Activated CD4-positive, alpha-beta T cell treated with anti-CD3 and anti-CD28 coated beads, Interleukin-2, amount 50 U/mL, for 16 hours (primary cell): Measurements from ENCODE around the gene SAE1.
A peak's percentile ranks its signal among the peaks of the same experiment; 100 is the strongest.

Source experiments
- DNase-seq: peaks from one replicate; pipeline ENCODE4 v3.0.0-alpha.2; 2020

The SAE1 gene

DNA sequence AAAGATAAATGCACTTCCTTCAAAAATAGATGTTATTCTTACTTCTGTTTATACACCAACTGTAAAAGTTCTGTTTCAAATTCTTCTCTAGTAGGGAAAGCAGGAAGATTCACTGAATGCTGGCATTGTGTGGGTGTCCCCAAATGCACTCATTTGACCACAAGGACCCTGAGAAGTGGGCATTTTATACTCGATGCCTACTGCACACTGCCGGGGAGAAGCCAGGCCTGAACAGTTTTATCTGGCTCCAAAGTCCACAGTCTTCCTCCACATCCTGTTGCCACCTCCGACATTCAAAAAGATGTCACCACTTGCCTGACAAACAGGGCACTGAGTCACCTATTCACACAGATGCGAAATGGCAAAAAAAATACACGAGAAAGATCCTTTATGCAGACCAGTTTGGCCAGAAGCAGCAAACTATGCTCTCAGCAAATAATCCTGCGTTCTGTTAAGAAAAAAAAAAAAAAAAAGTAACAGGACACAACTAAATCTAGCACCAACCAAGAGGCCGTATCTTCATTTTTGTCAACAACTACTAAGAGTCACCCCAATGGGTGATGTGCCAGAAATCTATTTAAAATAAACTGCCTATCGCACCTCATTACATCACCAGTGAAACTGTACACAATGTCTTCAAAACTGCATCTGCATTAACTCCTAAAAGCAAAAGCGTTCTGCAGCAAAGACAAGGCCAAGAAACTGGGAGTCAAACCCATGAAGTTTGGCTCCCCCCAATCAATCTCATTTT is 23.3 kb upstream of the SAE1 start:
- DNase-seq, result peak; percentile 76

DNA sequence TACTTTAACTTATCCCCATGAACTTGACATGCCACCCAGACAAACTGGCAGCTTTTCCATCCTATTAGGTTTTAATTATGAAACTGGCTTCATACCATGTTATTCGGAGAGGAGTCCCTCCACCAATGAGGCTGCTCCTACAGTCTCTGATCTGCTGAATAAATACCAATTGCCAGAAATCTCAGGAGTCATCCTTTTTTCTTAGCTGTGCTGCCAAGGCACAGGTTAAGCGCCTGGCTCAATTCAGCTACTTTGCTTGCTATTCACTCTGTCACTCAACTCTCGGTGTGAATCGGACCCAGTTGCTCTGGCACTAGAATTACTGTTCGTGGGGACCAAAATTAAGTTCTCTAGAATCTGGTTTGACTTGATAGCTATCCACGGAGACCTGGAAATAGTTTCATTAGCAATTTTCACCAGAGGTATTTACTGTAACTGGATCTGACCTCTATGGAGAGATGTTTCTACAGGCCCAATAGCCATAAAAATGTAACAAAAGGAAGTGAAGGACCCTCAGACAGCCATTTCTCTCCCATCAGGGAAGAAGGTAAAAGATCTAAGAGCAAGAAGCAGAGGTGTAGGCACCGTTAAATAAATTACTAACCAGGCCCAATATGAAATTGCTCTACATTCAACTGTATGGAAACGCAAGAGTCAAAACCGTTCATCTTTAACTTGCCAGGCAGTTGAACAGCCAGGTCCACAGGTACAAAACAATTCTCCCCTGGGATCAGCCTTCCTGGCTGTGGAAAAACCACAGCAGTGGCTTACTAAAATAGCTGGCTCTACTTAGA is 22.5 kb upstream of the SAE1 start:
- peak; percentile 45 for DNase-seq

DNA sequence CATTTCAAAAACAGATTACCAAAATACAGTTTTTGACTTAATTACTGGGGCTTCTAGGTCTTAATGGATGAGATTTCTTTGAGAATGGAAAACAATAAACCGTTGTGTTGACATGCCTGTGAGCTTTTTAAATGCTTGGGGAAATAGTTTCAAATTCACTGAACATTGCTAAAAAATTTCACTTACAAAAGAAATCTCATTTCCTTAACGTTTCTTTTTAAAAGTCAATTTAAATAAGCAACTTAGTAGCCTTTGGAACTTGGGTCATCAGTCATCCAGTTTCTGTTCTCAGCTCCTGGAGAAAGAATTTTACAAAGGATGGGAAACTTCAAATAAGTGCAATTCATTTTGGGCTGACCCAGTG is 21.5 kb upstream of the SAE1 start:
- no peak for DNase-seq

DNA sequence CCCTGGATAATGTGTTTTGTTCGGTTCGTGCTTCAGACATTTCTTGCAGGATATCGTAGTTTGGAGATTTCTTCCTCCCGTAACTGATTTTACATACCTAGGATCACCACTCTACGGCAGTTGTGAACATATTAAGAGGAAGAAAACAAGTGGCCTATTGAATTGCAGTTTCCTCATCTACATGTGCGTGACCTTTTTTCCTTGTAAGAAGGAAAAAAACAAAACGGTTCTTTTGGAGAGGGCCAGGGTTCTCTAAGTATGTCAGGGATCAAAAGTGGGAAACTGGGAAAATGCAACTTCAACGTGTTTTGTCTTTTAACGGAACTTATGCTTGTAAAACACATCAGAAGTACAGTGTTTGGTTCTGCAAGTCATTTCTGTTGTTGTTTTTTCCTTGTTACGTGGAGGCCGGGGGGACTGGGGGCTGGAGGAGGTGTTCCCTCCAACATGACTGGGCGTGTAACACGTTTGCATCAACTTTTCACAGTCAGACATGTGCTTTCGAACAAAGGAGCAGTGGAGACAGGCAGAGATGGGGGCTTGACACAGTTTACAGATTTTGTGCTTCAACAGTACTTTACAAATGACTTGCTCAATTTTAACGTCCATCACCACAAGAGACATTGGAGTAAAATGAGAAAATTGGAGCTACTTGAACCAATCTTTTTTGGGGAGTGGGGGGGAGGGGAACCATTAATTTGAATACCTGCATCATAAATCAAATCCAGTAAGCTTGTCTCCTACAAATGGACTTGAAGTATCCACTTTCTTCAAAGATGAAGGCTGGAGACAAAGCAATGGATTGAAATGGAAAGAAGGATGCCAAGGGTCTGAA is 20.9 kb upstream of the SAE1 start:
- DNase-seq, result peak; percentile 90

DNA sequence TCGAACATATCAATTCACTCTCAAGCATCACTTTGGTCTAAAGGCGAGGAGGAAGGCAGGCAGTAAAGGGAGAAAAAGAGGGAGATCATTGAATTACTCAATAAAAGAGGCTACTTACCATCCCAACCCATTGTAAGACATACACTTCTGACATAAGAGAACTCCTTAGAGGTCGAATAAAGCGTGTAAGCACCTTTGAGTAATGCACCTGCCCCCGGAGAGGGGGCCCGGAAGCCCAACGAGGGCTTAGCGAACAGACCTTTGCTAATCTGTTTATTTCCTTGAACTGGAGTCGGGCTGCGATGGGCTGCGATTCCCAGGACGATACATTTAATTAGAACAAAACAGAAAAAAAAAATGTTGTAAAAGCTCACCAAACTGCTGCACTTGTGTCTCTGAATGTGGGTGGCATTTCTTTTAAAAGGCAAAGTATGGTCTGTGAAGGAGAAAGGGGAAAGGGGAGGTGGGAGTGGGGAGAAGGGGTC is 20.1 kb upstream of the SAE1 start:
- DNase-seq, result peak; percentile 64

DNA sequence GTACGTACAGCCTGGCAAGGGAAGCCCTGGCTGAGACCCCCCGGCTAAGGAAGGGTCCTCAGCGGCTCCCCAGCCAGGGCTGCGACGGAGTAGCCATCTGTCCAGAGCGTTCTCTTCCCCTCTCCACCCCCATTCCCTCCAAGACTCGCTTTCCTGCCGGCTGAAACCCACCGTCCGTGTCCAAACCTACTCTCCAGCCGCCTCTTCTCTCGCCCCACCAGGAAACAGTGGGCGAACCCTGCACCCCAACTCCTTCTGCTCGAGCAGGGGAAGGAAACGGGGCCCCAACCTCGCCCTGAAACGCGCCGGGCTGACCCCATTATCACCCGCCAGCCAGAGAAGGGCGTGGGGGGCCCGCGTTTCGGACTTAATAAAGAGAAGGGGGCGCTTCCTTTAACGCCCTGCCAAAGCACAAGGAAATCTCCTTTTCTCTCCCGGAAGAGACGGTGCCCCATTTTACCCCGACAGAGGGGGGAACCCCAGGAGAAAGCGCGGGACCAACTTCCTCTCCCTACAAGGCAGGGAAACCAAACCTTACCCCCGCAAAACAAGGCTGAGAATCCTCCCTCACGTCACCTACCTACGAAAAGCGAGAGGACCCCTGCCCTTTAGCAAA is 19.5 kb upstream of the SAE1 start:
- peak; percentile 59 for DNase-seq

DNA sequence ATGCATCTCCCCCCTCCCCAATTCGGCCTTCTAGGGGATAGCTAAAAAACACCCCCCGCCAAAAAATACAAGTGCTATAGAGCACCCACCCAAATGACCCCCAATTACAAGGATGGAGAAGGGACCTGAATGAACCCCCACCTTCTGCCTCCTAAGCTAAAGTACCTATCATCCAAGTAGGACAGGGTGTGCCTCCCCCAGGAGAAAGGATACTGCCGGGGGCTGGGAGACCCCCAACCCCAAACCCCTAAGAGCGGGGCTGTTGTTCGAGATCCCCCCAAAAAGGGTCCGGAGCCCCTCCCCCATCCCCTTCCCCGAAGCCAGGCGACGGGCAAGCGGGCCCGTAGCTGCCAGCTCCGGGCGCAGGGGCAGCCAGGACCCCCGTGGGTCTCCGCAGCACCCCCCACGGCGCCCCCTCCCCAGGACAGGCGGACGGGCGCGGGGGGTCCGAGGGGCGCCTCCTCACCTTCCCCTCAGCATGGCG is 18.9 kb upstream of the SAE1 start:
- DNase-seq, result no peak

DNA sequence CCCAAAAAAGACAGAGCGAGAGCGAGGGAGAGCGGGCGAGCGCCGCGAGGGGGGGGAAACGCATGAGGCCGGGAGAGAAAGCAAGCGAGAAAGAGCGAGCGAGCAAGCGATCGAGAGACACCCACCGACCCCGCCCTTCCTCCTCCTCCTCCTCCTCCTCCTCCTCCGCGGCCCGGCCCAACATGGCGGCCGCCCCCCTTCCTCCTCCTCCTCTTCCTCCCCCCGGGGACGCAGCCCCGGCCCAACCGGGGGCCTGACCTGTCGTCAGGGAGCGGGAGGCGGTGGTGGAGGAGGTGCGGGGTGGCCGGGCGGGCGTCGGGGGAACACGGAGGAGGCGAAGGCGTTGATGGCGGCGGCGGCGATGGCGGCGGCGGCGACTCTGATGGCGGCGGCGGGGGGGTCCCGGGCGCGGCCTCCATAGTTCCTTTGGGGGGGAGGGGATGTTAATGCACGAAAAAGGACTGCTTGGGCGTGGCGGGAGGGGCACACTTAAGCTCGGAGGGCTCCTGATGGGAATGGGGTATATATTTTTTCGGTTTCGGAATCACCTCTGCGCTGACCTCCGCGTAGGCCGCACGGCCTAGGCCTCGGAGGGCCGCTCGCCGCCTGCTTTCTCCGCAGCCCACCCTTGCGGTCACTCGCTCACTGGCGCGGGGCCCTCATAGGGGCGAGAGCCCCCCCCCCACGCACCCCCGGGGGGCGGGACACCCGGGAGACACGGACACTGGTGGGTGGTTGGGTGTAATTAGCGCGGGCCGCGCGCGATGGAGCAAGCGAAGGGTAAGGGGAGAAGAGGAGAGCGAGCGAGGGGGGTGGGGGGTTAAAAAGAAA is 18.3 kb upstream of the SAE1 start:
- peak; percentile 93 for DNase-seq

DNA sequence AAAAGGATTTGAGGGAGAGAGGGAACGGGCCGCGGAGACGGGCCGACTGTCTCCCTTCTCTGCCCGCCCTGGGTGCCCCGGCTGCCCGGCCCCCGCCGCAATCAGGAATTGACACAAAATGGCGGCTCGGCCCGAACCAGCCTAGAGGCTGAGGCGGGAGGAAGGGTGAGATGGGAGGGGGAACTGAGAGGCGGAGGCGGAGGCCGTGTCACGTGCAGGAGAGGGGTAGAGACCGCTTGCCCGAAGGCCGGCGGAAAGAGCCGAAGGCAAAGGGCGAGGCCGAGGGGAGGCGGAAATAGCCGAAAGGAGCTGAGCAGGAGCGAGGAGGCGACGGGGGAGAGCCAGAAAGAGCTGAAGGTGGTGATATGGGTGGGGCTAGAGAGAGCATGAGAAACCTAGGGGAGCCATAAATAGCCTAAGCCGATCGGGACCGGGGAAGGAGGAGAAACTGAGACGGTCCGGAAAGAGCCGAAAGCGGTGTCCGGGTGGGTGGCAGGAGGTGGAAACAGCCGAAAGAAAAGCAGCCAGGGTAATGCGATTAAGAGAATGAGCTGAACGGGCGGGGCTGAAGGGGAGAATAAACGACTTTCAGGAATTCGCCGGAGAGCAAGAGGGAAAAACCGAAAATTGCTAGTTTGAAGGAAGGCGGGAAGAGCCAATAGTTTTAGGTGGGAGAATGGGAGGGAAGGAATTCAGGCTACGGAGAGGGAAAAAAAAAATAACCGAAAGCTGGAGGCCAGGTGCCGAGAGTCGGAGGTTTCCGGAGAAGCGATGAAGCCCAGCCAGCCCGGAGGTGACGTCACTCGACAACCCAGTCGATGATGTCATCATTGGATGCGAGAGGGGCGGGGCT is 17.4 kb upstream of the SAE1 start, which contains the start of gene ZC3H4:
TSS of gene ZC3H4 (minus strand) at position 780 of the 853 bp plus-strand sequence. CDS start 1,192 bp downstream, outside the sequence.
- DNase-seq, result peak; percentile 100

DNA sequence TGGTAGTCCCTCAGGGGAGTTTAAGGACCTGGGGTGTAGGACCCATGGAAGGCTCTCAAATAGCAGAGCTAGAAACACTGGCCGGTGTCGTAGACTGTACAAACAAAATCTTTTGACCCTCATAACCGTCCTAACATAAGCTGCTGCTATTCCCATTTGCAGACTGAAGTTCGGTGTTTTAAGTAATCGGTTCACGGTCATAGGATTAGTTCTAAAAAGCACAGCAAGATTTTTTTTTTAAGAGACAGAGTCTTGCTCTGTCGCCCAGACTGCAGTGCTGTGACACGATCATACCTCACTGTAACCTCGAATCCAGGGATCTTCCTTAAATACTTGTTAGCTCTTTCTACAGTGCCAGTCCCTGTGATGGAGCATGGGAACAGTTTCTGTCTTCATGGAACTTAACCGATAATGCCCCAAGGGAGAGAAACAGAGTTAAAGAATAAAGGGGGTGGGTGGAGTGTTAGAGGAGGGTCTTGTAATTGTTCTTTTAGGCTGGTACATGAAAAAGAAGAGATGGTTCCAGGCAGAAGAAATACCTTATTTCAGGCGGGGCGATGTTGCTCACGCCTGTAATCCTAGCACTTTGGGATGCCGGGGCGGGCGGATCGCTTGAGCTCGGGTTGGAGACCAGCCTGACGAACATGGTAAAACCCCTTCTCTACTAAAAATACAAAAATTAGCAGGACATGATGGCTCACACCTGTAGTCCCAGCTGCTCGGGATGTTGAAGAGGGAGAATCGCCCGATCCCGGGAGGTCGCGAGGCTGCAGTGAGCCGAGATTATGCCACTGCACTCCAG is 16.6 kb upstream of the SAE1 start:
- DNase-seq, result no peak

DNA sequence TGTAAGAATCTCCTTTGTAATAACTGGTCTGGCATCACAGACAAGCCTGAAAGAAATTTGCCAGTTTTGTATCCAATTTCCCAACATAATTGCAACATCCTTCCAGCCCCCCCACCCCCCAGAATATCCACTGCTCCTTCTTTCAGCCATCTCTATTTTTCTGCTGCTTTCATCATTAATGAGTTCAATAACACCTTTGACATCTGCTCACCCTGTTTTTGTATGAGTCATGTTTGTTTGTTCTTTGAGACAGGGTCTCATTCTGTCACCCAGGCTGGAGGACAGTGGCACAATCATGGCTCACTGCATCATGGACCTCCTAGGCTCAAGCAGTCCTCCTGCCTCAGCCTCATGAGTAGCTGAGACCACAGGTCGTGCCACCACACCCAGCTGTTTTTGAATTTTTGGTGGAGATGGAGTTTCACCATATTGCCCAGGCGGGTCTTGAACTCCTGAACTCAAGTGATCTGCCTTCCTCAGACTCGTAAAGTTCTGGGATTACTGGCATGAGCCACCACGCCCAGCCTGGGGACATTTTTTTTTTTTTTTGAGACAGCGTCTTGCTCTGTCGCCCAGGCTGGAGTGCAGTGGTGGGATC is 10.1 kb upstream of the SAE1 start:
- DNase-seq, result no peak

DNA sequence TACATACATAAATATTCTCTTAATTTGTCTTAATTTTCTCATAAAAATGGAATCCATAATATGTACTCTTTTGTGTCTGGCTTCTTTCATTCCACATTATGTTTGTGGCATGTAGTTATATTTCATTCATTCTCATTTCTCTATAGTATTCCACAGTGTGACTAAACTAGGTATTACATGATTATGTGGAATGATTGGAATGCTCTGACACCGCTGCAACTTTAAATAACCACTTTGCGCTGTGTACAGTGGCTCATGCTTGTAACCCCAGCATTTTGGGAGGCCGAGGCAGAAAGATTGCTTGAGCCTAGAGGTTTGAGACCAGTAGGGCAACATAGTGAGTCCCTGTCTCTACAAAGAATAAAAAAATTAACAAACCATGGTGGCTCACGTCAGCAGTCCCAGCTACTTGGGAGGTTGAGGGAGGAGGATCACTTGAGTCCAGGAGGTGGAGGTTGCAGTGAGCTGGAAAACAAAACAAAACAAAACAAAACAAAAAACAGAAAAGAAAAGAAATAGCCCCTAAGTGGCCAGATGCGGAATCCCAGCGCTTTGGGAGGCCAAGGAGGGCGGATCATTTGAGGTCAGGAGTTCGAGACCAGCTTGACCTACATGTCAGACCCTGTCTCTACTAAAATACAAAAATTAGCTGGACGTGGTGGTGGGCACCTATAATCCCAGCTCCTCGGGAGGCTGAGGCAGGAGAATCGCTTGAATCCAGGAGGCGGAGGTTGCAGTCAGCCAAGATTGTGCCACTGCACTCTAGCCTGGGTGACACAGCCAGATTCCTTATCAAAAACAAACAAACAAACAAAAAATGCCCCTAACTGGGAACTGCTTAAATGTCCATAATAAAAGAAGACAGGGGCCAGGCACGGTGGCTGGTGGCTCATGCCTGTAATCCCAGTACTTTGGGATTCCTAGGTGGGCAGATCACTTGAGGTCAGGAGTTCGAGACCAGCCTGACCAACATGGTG is 8.0 kb upstream of the SAE1 start:
- DNase-seq, result no peak

DNA sequence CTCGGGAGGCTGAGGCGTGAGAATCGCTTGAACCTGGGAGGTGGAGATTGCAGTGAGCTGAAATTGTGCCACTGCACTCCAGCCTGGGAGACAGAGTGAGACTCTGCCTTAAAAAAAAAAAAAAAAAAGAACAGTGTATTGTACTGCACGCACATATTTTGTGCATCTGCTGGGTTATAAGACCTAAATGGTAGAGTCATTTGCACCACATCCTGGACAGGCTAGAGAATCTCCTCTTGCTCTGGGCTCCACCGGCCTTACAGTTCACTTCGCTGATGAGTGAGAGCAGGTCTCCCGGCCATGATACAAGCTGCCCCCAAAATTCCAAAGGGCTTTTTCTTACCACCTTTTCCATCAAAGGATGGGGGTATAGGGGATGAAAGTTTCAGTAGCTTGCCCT is 7.2 kb upstream of the SAE1 start:
- no peak for DNase-seq

DNA sequence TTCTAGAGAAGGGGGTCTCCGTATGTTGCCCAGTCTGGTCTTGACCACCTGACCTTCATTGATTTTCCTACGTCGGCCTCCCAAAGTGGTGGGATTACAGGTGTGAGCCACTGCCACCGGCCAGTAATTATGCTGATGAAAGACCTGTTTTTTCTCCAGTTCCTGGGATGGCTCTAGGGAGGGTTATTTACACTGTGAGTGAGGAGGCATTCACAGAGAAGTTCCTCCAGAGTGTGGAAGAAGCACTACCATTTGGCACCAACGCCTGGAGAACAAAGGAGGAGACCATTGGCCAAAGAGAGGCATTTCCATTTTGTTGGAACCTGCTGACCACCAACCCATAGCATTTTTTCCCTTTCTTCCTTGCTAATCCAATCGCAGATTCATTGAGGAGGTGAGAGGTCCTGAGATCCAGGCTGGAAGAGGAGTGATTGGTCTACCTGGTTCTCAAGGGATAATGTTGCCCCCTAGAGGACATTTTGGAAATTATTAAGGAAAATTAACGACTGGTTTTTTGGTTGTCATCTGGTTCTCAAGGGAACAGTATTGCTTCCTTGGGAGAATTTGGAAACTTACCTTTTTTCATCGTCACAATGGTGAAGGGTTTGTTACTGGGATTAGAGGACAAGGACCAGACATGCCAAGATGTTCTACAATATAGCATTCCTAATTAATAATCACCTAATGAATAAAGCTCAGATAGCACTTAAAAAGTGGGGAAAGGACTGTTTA is 5.5 kb upstream of the SAE1 start:
- peak; percentile 59 for DNase-seq

DNA sequence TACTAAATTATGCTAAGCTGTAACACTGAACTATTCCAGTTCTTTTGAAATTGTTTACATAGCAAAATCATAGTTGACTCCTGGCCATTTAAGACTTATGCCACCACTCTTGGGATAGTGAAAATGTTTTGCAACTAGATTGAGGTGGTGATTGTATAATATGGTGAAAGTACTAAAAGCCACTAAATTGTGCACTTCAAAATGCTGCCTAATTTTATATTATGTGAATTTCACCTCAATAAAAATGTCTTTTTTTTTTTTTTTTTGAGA is 5.0 kb upstream of the SAE1 start:
- no peak for DNase-seq

DNA sequence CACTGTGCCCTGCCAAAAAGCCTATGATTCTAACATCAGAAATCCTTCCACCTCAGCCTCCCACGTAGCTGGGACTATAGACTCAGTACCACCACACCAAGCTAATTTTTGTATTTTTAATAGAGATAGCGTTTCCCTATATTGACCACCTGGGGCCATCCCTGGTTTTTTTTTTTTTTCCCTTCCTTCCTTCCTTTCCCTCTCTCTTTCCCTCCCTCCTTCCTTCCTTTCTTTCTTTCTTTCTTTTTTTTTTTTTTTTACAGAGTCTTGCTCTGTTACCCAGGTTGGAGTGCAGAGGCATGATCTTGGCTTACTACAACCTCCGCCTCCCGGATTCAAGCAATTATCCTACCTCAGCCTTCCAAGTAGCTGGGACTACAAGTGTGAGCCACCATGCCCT is 1.1 kb upstream of the SAE1 start:
- DNase-seq, result no peak

DNA sequence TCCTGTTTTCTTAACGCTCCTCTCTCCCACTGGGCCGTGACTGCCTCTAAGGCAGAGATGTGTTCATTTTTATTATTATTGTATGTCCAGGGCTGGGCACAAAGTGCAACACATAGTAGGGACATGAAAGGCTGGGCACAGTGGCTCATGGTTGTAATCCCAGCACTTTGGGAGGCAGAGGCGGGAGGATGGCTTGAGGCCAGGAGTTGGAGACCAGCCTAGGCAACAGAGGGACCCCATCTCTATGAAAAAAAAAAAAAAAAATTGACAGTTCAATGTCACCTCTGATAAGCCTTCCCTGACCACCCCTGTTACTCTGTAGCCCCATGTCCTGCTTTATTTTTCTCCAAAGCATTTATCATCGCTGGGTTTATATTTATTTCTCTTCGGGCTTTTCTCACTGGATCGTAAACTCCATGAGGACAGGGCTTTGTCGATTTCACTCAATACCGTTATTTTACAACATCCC is 481 bp upstream of the SAE1 start:
- no peak for DNase-seq
